DMS53 treated with DMSO at 0.1 percent for 48 hours (cell line): ENCODE data around the gene DEFB128.
"Not testable (repeated sequence)": the region's sequence is repeated elsewhere in the genome, so short reads cannot be mapped to it uniquely, and the experiment has no call there.

Experiments
- DNase-seq: peaks from one replicate; lab custom pipeline; 2025; ENCODE audit not compliant: unreplicated experiment; lab: John Stamatoyannopoulos, UW

Gene DEFB128

GRCh38 chr20:189611-190010 lies at the start of gene DEFB128:
Gene DEFB128, minus strand, starts transcription at chr20:189711. Its CDS starts 88 bp downstream, at chr20:189623.
- DNase-seq, result no peak

DNA sequence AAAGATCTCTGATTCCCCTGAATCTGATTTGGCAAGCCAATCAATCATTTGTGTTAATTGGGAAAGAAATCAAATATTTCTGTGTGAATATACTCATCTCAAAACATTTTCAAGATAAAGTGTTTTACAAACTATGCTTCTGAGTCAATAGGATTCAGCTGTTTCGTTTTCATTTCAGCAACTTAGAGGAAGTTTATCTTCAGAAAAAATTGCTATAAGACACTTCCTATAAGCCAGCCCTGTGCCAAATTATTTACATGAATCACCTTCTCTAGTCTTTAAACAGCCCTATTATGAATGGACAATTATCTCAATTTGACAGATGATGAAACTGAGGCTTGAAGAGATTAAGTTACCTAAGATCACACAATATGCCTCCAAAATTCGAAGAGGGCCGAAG lies 48.4 kb upstream of the DEFB128 start:
- DNase-seq, result no peak

DNA sequence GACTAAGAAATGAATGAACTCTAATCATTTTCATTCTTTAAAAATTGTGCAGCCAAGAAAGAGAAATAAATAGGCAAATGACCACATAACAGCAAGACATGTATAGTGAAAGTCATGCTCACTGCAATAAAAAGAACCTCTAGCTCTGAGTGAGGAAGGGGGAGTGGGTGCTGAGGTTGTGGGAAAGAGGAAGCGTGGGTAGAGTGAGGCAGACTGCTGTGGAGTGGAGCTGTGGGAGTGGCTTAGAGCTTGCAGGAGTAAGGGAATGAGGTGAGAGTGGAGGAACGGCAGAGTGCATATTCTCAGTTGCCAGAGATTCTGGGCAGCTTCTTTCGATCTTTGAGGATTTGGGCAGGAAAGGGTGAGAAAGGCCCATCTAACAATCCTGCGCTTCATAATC lies 48.0 kb upstream of the DEFB128 start:
- no peak for DNase-seq

DNA sequence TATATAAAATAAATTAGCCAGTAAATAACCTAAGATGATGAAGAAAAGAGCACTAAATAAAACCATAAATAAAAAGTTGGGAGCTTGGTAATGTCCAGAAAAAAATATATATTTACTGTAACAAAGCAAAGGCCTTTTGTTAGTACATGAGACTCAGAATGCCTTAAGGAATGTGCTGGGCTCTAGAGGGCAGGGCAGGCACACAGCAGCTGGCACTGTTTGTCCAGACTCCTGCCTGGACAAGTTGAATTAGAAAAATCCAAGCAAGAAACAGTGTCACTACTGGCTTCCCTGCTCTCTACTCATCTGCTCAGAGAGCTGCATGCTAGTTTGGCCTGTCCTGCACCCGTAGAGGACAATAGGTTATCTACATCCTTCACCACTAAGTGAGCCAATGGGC lies 46.4 kb upstream of the DEFB128 start:
- peak; percentile 4 for DNase-seq

- DNase-seq, result no peak
Observed at GRCh38 chr20:227439-228105, 38.1 kb upstream of the DEFB128 start.

- DNase-seq, result no peak
Observed at GRCh38 chr20:226958-227357, 37.4 kb upstream of the DEFB128 start, which contains the start of gene DEFB129. Gene DEFB129, plus strand, starts transcription at chr20:227258. Its CDS starts 31 bp downstream, at chr20:227289.

DNA sequence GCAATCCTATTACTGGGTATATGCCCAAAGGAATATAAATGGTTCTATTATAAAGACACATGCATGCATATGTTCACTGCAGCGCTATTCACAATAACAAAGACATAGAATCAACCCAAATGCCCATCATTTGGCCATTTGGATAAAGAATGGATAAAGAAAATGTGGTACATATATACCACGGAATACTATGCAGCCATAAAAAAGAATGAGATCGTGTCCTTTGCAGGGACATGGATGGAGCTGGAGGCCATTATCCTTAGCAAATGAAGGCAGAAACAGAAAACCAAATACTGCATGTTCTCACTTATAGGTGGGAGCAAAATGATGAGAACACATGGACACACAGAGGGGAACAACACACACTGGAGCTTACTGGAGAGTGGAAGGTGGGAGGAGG lies 36.4 kb upstream of the DEFB128 start:
- not testable (repeated sequence) for DNase-seq

DNA sequence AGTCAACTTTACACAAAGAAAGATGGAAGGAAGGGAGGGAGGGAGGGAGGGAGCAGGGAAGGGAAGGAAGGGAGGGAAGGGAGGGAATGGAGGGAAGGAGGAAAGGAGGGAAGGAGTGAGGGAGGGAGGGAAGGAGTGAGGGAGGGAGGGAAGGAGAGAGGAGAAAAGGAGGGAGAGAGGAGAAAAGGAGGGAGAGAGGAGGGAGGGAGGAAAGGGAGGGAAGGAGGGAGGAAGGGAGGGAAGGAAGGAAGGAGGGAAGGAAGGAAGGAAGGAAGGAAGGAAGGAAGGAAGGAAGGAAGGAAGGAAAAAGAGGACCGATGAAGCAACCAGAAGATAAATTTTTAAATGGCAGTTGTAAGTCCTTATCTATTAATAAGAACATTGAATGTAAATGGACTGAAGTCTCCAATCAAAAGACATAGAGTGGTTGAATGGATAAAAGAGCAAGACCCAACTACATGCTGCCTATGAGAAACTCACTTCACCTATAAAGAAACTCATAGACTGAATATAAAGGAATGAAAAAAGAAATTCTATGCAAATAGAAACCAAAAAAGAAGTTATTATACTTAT lies 31.8 kb upstream of the DEFB128 start:
- no peak for DNase-seq

DNA sequence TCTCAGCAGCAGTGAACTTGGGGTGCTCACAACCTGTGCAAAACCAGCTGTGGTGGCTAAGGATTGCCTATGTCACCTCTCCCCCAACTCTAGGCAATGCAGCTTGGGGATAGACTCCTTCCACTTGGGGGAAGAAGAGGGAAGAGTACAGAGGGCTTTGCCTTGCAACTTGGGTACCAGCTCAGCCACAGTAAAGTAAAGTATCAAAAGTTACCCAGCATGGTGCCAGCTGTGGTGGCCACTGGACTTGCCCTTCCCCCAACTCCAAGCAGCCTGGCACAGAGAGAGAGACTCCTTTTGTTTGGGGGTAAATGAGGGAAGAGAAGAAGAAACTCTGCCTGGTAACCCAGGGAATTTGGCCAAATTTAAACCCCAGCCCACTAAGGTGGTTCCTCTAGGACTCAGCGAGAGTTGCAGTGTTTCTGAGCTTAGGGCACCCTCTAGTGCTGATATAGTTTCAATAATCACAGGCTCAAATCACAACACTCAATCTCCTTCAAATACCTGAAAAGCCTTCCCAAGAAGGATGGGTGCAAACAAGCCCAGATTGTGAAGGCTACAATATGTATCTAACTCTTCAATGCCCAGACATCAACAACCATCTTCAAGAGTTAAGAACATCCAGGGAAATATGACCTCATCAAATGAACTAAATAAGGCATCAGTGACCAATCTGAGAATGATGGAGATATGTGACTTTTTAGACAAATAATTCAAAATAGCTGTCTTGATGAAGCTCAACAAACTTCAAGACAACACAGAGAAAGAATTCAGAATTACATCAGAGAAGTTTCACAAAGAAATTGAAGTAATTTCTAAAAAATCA lies 30.0 kb upstream of the DEFB128 start:
- peak; percentile 9 for DNase-seq

GRCh38 chr20:217266-217665 lies 27.8 kb upstream of the DEFB128 start:
- no peak for DNase-seq

GRCh38 chr20:215796-216195 lies 26.3 kb upstream of the DEFB128 start:
- no peak for DNase-seq

DNA sequence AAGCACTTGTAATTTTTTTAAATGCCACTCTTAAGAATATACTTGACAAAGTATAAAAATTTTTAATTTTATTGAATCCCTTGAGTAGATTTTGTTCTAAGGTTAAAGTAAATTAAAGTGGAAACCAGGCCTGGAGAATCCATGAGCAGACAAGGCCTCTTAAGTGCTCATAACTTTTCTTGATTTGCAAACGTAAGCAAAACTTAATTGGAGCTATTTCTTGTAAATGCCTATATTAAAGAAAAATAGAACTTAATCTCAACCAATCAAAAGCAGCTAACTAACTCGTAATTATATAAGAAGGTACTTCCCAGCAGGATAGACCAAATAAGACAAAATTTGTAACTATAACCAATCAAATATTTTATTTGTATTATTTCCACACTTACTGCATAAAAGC lies 24.9 kb upstream of the DEFB128 start:
- no peak for DNase-seq

DNA sequence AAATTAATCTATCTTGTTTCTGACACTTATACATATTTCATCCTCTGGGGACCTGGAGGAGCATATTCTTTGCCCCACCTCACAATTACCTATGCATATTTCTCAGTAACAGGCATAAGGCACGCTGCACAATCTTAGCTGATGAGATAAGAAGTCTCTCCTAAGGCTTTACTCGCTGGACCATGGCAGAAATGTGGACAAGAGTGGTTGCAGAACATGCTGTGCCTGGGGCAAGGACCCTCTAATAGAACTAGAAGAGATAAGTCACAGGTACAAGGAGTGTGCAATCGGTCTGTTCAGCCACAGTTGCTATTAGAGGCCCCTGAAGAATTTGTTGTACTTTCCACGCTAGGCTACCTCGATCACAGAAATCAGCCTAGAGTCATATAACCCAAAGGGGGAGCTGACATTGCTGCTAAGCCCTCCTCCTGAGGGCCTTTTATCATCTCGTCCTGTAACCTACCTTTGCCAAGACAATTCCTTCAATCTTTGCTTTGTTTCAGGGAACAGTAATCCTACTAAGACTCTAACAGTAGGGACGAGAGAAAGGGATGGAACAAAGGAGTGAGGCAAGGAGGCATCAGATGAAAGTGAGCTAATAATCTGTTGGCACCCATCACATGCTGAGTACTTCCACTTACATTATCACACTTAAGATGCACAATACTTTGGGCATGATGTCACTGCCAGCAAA lies 21.4 kb upstream of the DEFB128 start:
- DNase-seq, result no peak

DNA sequence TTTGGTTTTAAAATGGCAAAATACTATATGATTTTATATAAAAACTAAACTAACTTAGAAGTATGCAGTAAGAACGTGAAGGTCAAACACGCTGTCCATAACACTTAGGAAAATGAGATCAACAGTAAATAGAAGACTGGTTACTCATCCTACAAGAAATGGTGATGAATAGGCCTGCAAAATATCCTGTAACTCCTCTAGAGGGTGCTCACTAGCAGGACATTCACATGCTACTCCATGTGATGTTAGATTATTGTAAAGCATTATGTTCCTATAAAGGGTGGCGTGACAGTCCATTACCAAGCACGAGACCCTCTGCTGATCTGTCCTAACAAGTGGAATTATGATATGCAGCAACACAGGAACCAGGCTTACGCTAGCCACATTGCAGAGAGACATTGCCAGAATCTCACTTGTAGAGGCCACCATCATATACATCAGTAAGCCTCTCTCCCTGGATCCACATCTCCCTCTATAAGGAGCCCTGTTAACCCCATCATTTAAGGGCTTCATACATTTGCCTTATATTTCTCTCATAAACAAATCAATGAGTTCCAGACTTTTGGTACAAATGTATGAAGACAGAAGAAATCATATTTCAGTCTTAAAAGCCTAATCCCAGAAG lies 19.5 kb upstream of the DEFB128 start:
- DNase-seq, result peak; percentile 76

- not testable (repeated sequence) for DNase-seq
Observed at GRCh38 chr20:203630-204029, 14.1 kb upstream of the DEFB128 start.

DNA sequence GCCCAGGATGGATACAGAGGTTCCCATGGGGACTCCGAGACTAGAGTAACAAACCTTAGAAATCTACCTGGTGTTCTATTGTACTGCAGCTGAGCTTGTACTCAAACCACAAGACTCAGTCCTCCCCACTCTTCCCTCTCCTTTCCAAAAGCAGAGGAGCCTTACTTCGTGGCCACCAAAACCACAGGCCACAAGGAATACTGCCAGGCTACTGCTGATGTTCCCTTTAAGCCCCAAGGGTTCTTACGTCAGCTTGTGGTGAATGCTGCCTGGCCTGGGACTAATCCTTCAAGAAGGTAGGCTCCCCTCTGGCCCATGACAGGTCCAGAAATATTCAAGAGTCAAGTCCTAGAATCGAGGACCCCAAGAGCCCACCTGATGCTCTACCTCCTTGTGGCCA lies 10.5 kb upstream of the DEFB128 start:
- DNase-seq, result no peak

DNA sequence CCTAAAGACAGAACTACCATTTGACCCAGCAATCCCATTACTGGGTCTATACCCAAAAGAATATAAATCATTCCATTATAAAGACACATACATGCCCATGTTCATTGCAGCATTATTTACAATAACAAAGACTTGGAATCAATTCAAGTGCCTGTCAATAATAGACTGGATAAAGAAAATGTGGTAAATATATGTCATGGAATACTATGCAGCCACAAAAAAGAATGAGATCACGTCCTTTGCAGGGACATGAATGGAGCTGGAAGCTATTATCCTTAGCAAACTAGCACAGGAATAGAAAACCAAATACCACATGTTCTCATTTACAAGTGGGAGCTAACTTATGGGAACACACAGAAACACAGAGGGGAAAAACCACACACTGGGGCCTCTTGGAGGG lies 8.7 kb upstream of the DEFB128 start:
- no peak for DNase-seq

- no peak for DNase-seq
Observed at GRCh38 chr20:187733-188132, 1.8 kb downstream of the DEFB128 start.

- no peak for DNase-seq
Observed at GRCh38 chr20:184288-184687, 5.2 kb downstream of the DEFB128 start.

DNA sequence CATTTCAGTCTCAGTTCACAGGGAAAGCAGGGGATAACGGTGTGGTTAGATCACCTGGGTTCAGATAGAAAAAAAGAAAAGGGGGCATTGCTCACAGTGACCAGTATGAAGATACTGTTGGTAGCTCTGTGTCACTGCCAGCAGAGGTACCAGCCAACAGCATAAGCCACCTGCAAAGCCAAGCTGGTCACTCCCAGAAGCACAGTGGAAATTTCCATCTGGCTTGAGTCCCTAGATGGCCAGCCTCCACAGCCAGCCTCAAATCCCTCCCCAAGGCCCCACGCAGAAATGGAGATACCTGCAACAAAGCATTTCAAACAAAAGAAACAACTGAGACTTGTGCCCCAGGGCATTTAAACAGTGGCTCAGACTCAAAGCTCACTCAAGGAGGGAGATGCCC lies 20.6 kb downstream of the DEFB128 start:
- no peak for DNase-seq

DNA sequence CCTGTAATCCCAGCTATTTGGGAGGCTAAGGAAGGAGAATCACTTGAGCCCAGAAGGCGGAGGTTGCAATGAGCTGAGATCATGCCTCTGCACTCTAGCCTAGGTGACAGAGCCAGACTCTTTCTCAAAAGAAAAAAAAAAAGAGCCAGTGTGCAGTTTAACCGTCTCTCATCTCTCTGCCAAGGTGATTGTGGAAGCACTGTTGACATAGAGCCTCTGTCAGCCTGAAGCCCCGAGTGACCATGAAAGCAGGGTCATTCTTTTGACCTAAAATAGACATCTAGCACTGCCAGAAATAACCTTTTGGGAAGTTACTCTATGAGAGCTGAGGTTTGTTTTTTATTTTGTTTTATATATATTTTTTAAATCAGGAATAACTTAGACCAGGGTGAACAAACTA lies 24.9 kb downstream of the DEFB128 start:
- no peak for DNase-seq
